Left lung (tissue), 10 donors: Measurements from ENCODE around the gene ZNF662. TPM values are rescaled to one million over a fixed set of nuclear protein-coding genes. Genes with fewer than 3 reads are reported as not detected.
"Not testable (repeated sequence)": the region's sequence is repeated elsewhere in the genome, so short reads cannot be mapped to it uniquely, and the experiment has no call there.

Experiments
- ATAC-seq: fragments of 200-7000 bp; cut with Tn5 transposase; one replicate; pipeline ENCODE4 v1.9.1; 2020; ENCODE audit warnings: moderate library complexity
- DNase-seq, 4 donors: peaks; one replicate each; pipeline ENCODE4 v3.0.0-alpha.2; 2013 to 2020
- H3K27ac ChIP-seq, 2 donors: fragments of 200-600 bp; sonication (generic) in 1 of 2; one replicate each; pipeline versions ENCODE4 v1.5.0 to v1.8.0; 2020 to 2021
- H3K27me3 ChIP-seq, 2 donors: fragments of 200-600 bp; sonication (generic) in 1 of 2; one replicate each; pipeline versions ENCODE4 v1.5.0 to v1.8.0; 2020 to 2021
- H3K36me3 ChIP-seq, 2 donors: fragments of 200-600 bp; sonication (generic) in 1 of 2; one replicate each; pipeline versions ENCODE4 v1.5.0 to v1.8.0; 2020 to 2021
- H3K4me1 ChIP-seq, 2 donors: fragments of 200-600 bp; one replicate each; pipeline ENCODE4 v1.8.0; 2021
- H3K4me3 ChIP-seq, 2 donors: fragments of 200-600 bp; sonication (generic) in 1 of 2; one replicate each; pipeline versions ENCODE4 v1.5.0 to v1.8.0; 2020 to 2021; ENCODE audit warnings: mild to moderate bottlenecking in 1 of 2
- H3K9me3 ChIP-seq, 2 donors: fragments of 200-600 bp; sonication (generic) in 1 of 2; one replicate each; pipeline versions ENCODE4 v1.5.0 to v1.8.0; 2020 to 2021
- intact Hi-C, 2 donors: fragments of 100-400 bp; cut with DNase I; formaldehyde crosslinking; loops; one replicate each; pipeline versions ENCODE4 v1.11.2 to v1.14.2; 2022
- polyA plus RNA-seq, 6 donors: library from polyadenylated mRNA; unstranded; fragments of 120-200 nt; gene quantifications; one replicate each; pipeline ENCODE4 v1.2.1, GENCODE V29; 2013; ENCODE audit not compliant: insufficient read length in 6 of 6
- total RNA-seq, 2 donors: library from RNA; stranded (reverse); fragmentation: NEBNext Ultra II Directional; extraction: Animal tissue kit (Norgen Biotek cat#: 25700); gene quantifications; one replicate each; pipeline ENCODE4 v1.2.1, GENCODE V29; 2021
- TF ChIP-seq, protein P1 (sequence below), 2 donors: fragments of 200-600 bp; sonication (generic) in 1 of 2; IDR thresholded peaks; one replicate each; pipeline versions ENCODE4 v1.5.0 to v1.8.0; 2021; ENCODE audit warnings: antibody characterized with exemption in 2 of 2
- donor health status: DM: no; HTN: yes; CAD: no.
- donor health status: DM: no; HTN: no; CAD: no.

Gene ZNF662
- total and polyA plus RNA-seq, 8 donors: 6.7 to 58.6 (median 48.0) TPM

DNA sequence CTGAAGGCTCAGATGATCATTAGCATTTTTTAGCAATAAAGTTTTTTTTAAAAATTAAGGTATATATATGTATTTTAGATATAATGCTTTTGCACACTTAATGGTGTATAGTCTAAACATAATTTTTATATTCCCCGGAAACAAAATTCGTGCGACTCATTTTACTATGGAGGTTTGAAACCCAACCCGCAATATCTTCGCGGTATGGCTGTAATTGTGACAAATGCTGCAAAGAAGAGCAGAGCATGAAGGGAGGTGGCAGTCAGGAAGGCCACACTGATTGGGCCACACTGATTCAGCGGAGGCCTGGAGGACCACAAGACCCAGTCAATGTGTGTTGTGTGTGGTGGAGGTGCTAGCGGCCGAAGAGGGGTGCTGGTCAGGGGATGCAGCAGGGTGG lies 25.8 kb upstream of the ZNF662 start:
- Histone ChIP-seq H3K36me3 (no peaks in the 10 kb centered on the region), H3K27me3 (peaks cover 0 to 13% of the 10 kb centered on the region in 2 donors), H3K27ac (peak overlapping the region in 1 of 2 donors; percentile 24), H3K4me3 (peak overlapping the region; percentile 50 to 60), H3K9me3 (no peaks in the 10 kb centered on the region), H3K4me1 (peaks cover 0 to 12% of the 10 kb centered on the region in 2 donors)
- intact Hi-C loops: loop anchor here in 1 of 2 donors (2.0 to 5.0 kb wide), 2 partner anchors 48 to 99 kb away; no protein-coding TSS in a partner anchor
- TF ChIP-seq, protein P1, sequence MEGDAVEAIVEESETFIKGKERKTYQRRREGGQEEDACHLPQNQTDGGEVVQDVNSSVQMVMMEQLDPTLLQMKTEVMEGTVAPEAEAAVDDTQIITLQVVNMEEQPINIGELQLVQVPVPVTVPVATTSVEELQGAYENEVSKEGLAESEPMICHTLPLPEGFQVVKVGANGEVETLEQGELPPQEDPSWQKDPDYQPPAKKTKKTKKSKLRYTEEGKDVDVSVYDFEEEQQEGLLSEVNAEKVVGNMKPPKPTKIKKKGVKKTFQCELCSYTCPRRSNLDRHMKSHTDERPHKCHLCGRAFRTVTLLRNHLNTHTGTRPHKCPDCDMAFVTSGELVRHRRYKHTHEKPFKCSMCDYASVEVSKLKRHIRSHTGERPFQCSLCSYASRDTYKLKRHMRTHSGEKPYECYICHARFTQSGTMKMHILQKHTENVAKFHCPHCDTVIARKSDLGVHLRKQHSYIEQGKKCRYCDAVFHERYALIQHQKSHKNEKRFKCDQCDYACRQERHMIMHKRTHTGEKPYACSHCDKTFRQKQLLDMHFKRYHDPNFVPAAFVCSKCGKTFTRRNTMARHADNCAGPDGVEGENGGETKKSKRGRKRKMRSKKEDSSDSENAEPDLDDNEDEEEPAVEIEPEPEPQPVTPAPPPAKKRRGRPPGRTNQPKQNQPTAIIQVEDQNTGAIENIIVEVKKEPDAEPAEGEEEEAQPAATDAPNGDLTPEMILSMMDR (IDR thresholded peaks at IDR 0.05): no peak
- no peak for ATAC-seq
- DNase-seq: no peak

DNA sequence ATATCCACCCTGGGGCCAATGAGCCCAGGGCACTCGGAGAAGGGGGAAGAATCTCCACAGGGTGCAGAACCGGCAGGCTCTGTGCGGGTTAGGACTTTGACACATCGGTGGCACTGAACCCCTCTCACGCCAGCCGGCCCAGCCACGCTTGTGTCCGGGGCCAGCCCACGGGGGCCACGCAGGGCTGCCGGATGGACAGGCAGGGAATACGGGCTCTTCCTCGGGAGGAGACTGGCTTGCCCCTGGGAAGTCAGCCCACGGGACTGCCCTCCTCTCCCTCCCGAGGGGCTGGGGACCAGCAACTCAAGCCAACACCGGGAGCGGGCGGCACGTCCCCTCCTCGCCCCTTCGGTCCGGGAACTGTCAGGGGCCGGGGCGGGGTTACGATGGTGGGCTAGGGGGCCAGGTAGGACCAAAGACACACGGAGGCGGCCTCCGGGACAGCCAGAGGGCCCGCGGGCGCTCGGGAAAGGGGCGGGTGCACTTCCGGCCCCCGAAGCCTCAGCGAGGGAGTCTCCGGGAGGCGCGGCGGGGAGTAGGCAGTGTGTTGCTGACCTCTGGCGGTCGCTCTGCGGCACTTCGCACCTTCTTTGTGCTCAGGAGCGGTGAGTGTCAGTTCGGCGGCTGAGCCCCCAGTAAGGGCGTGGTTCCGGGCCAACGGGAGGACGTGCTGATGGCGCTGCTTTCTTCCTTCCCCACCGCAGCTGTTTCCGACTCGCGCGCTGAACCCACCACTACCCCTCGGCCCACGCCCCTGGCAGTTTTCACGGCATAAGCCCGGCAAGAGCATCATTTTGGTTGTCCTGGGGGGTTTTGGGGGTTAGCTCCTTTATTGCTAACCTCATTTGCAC lies 25.1 kb upstream of the ZNF662 start:
- TF ChIP-seq, protein P1 (IDR thresholded peaks at IDR 0.05): peak; percentile 90 to 91
- Histone ChIP-seq H3K36me3 (no peaks in the 10 kb centered on the region), H3K4me3 (peak overlapping the region; percentile 50 to 60), H3K27me3 (peaks cover 0 to 13% of the 10 kb centered on the region in 2 donors), H3K27ac (peak overlapping the region; percentile 24 to 45), H3K9me3 (no peaks in the 10 kb centered on the region), H3K4me1 (peaks cover 0 to 12% of the 10 kb centered on the region in 2 donors)
- DNase-seq (peak; percentile 79 to 95 (median 88)), ATAC-seq (peak; percentile 100)
- intact Hi-C loops: loop anchor here in 1 of 2 donors (2.0 to 5.0 kb wide), 2 partner anchors 49 to 100 kb away; no protein-coding TSS in a partner anchor

DNA sequence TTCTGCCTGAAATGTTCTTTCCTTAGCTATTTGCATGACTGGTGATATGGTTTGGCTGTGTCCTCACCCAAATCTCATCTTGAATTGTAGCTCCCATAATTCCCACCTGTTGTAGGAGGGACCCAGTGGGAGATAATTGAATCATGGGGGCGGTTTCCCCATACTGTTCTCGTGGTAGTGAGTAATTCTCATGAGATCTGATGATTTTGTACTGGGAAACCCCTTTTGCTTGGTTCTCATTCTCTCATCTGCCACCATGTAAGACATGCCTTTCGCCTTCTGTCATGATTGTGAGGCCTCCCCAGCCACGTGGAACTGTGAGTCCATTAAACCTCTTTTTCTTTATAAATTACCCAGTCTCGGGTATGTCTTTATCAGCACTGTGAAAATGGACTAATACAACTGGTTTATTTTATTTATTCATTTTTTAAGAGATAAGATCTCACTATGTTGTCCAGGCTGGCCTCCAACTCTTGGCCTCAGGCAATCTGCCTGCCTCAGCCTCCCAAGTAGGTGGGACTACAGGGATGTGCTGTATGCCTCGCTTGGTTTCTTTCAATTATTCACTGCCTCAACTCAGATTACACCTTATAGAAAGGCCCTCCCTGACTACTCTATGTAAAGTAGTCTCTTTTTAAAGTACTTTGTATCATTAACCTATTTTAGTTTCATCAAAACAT lies 22.6 kb upstream of the ZNF662 start:
- H3K27ac ChIP-seq, H3K9me3 ChIP-seq, DNase-seq, H3K4me3 ChIP-seq, ATAC-seq, H3K36me3 ChIP-seq: not testable (repeated sequence)
- Histone ChIP-seq H3K4me1 (peaks cover 0 to 12% of the 10 kb centered on the region in 2 donors), H3K27me3 (peaks cover 0 to 16% of the 10 kb centered on the region in 2 donors)
- intact Hi-C loops: loop anchor here in 1 of 2 donors (5.0 kb wide), 1 partner anchor 51 kb away; no protein-coding TSS in a partner anchor

DNA sequence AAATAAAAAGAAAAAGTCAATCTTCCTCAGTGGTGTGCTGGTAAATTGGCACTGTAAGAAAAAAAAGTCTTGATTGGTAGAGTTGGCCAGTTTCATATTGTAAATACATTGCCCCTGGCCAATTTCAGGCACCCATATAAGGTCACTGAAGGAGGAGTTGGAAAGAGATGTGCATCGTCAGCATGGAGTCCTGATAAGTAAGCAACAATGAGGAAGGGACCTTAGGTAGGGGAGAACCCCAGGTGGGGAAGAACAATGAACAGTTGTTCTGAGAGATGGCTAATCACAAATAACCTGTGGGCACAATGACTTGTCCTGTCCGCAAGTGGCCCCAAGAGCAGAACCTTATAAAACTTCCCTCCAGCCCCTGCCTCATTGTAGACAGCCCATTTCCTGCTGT lies 21.6 kb upstream of the ZNF662 start:
- DNase-seq (no peak), ATAC-seq (no peak)
- H3K4me3 ChIP-seq: no peak overlapping the region
- no peaks in the 10 kb centered on the region for H3K36me3 ChIP-seq
- intact Hi-C loops: loop anchor here in 1 of 2 donors (5.0 kb wide), 1 partner anchor 52 kb away; no protein-coding TSS in a partner anchor
- no peaks in the 10 kb centered on the region for H3K9me3 ChIP-seq
- no peak overlapping the region for H3K27ac ChIP-seq
- TF ChIP-seq, protein P1 (IDR thresholded peaks at IDR 0.05): no peak
- peaks cover 0 to 16% of the 10 kb centered on the region in 2 donors for H3K27me3 ChIP-seq
- peaks cover 0 to 12% of the 10 kb centered on the region in 2 donors for H3K4me1 ChIP-seq

DNA sequence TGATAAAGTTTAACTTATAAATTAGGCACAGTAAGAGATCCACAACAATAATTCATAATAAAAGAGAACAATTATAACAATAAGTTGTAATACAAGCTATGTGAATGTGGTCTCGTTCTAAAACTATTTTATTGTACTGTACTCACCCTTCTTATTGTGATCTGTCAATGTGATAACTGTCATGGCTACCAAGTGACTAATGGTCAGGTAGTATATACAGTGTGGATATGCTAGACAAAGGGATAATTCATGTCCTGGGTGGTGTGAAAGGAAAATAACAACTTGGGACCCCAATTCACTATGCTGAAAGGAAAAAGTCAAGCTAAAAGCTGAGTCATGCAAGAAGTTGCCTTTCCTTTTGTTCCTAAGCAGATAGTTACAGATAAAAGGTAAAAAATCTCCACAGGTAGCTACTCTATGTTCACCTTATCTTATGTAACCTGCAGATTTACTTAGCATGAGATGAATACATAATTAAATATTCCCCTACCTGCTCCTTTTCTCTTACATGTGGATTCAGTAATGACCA lies 19.6 kb upstream of the ZNF662 start:
- TF ChIP-seq, protein P1 (IDR thresholded peaks at IDR 0.05): no peak
- H3K27ac ChIP-seq: no peak overlapping the region
- H3K9me3 ChIP-seq: no peaks in the 10 kb centered on the region
- DNase-seq (no peak), ATAC-seq (no peak)
- H3K4me3 ChIP-seq: no peak overlapping the region
- peaks cover 0 to 3% of the 10 kb centered on the region in 2 donors for H3K27me3 ChIP-seq
- no peaks in the 10 kb centered on the region for H3K36me3 ChIP-seq
- intact Hi-C loops: no loop called here
- peaks cover 0 to 1% of the 10 kb centered on the region in 2 donors for H3K4me1 ChIP-seq
